ENCODE data around the gene TOX2. TPM values are rescaled to one million over a fixed set of nuclear protein-coding genes. Genes with fewer than 3 reads are reported as not detected.

The TOX2 gene
- total RNA-seq, 4 donors from 2014 or later = 0.40 to 3.0 (median 1.6) TPM

DNA sequence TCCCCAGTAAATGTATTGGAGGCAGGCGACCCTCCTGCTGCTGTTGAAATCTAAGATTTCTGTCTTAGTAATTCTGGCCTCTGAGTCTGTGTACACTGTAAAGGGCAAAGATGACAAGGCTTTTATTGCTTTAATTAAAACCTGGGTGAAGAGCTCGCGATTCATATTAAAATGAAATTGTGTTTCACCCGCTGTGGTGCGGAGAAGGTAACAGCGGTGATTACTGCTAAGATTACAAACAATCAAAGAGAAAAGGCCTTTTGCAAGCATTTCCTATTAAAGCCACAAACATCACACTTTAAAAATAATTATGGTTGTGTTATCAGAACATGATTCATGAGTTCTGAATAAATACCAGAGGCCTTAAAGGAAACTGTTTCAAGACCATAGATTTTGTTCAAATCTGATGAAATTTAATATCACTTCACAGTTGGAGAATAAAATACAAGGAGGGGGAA is 69.3 kb downstream of the TOX2 start:
- Histone ChIP-seq H3K9me3 (no peaks in the 10 kb centered on the region), H3K4me3 (no peak overlapping the region), H3K27me3 (no peaks in the 10 kb centered on the region), H3K4me1 (no peaks in the 10 kb centered on the region), H3K27ac (no peak overlapping the region), H3K36me3 (no peaks in the 10 kb centered on the region)
- TF ChIP-seq, protein P1, sequence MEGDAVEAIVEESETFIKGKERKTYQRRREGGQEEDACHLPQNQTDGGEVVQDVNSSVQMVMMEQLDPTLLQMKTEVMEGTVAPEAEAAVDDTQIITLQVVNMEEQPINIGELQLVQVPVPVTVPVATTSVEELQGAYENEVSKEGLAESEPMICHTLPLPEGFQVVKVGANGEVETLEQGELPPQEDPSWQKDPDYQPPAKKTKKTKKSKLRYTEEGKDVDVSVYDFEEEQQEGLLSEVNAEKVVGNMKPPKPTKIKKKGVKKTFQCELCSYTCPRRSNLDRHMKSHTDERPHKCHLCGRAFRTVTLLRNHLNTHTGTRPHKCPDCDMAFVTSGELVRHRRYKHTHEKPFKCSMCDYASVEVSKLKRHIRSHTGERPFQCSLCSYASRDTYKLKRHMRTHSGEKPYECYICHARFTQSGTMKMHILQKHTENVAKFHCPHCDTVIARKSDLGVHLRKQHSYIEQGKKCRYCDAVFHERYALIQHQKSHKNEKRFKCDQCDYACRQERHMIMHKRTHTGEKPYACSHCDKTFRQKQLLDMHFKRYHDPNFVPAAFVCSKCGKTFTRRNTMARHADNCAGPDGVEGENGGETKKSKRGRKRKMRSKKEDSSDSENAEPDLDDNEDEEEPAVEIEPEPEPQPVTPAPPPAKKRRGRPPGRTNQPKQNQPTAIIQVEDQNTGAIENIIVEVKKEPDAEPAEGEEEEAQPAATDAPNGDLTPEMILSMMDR (IDR thresholded peaks at IDR 0.05) = no peak
- TF ChIP-seq POLR2AphosphoS5 (IDR thresholded peaks at IDR 0.05) = no peak
- TF ChIP-seq POLR2A (IDR thresholded peaks at IDR 0.05) = no peak
- no peak for TF ChIP-seq EP300 (IDR thresholded peaks at IDR 0.05)
- no peak for DNase-seq (ENCODE audit: low spot score in 2 of 2)
- 76% methylated on average over 6 of the region's 6 CpGs for WGBS

DNA sequence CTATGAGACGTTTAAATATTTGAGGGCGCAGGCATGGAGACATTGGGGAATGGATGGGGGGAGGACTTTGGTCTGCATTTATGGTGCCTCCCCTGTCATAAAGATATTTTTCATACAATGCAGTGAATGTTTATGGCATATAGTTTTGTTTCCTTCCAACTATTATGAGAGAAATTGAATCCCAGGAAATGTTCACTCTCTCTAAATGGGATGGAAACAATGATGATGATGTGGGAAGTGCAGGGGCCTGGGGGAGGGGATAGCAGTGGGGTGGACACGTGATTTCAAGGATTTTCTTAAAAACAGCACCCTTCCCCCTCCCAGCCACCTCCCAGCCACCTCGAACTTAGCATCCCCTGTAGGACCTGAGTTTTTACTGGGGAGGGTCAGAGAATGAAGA is 69.9 kb downstream of the TOX2 start:
- TF ChIP-seq POLR2AphosphoS5 (IDR thresholded peaks at IDR 0.05) (no peak), EP300 (IDR thresholded peaks at IDR 0.05) (no peak), POLR2A (IDR thresholded peaks at IDR 0.05) (no peak)
- TF ChIP-seq, protein P1 (IDR thresholded peaks at IDR 0.05) = no peak
- Histone ChIP-seq H3K27ac (no peak overlapping the region), H3K36me3 (no peaks in the 10 kb centered on the region), H3K9me3 (no peaks in the 10 kb centered on the region), H3K4me1 (no peaks in the 10 kb centered on the region), H3K27me3 (no peaks in the 10 kb centered on the region), H3K4me3 (no peak overlapping the region)
- DNase-seq (ENCODE audit: low spot score in 2 of 2) = peak; percentile 7 to 24
- WGBS = 59% methylated on average over 4 of the region's 4 CpGs

DNA sequence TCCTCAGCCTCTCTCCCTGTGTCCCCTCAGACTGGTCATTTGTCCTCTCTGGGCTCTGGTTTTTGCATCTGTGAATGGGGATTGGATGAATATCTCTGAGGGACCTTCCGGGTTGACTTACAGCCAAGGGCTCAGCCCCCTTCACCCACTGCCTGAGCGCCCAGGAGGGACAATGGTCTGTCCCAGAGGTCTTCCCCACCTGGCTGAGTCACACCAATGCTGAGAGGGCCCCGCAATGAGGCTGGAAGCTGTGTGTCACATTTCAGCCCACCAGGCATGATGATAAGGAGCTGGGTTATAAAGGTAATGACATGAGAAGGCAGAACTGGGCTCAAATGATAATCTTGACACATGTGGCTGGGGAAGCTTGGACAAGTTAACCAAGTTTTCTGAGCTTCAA is 70.5 kb downstream of the TOX2 start:
- WGBS = 86% methylated on average over 3 of the region's 3 CpGs
- no peaks in the 10 kb centered on the region for H3K9me3 ChIP-seq
- no peak for TF ChIP-seq POLR2A (IDR thresholded peaks at IDR 0.05)
- no peaks in the 10 kb centered on the region for H3K4me1 ChIP-seq
- H3K27me3 ChIP-seq = no peaks in the 10 kb centered on the region
- no peak overlapping the region for H3K4me3 ChIP-seq
- H3K36me3 ChIP-seq = no peaks in the 10 kb centered on the region
- H3K27ac ChIP-seq = no peak overlapping the region
- DNase-seq (ENCODE audit: low spot score in 2 of 2) = peak; percentile 17 to 43

DNA sequence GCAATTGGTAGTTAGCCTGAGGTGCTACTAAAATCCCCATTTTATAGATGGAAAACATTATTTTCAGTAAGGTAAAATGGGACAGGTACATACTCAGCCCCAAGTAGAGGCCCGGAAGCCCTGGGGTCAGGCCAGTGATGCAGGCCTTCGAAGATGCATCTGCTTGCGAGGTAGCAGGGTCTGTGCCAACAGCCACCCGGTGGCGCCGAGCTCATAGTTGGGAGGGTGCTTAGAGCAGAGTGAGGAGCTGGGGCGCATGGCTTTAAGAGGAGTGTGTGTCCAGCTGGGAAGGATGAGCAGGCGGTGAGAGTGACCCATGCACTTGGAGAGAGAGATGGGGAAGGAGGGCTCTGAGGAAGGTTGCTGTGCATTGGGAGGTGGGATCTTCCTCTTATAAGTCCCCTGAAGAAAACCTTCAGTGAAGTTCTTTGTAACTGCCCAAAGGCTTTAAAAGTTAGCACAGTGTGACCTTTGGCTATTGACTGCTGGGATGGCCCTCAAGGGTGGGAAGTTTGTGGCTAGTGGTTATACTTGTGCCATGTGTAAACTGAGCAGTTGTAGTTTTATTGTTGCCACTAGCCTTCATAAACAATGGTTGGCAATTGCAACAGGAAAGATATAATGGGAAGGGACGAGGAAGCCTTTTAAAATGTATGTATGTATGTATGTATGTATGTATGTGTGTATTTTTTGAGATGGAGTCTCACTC is 71.1 kb downstream of the TOX2 start:
- TF ChIP-seq, protein P1 (IDR thresholded peaks at IDR 0.05) = no peak
- TF ChIP-seq EP300 (IDR thresholded peaks at IDR 0.05) (no peak), POLR2AphosphoS5 (IDR thresholded peaks at IDR 0.05) (no peak), POLR2A (IDR thresholded peaks at IDR 0.05) (no peak)
- Histone ChIP-seq H3K4me1 (no peaks in the 10 kb centered on the region), H3K4me3 (no peak overlapping the region), H3K27ac (no peak overlapping the region), H3K27me3 (no peaks in the 10 kb centered on the region), H3K36me3 (no peaks in the 10 kb centered on the region), H3K9me3 (no peaks in the 10 kb centered on the region)
- WGBS = 83% methylated on average over 9 of the region's 9 CpGs
- DNase-seq (ENCODE audit: low spot score in 2 of 2) = peak; percentile 45 to 78

DNA sequence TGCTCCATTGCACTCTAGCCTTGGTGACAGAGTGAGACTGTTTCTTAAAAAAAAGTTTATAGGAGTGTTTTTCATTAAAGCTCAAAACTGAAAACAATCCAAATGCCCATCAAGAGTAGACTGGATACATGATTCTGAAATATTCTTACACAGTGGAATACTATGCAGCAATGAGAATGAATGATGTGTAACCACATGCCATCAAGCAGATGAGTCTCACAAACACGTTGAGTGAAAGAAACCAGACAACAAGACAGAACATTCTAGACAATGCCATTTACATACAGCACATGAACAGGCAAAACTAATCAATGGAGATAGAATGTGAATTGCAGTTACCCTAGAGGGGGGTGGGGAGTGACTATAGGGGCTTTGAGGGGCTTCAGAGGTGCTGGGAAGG is 72.4 kb downstream of the TOX2 start:
- Histone ChIP-seq H3K27ac (no peak overlapping the region), H3K27me3 (no peaks in the 10 kb centered on the region), H3K9me3 (no peaks in the 10 kb centered on the region), H3K4me3 (no peak overlapping the region), H3K36me3 (no peaks in the 10 kb centered on the region), H3K4me1 (no peaks in the 10 kb centered on the region)
- WGBS = 48% methylated on average over 1 of the region's 1 CpG
- no peak for DNase-seq (ENCODE audit: low spot score in 2 of 2)
- no peak for TF ChIP-seq POLR2A (IDR thresholded peaks at IDR 0.05)

DNA sequence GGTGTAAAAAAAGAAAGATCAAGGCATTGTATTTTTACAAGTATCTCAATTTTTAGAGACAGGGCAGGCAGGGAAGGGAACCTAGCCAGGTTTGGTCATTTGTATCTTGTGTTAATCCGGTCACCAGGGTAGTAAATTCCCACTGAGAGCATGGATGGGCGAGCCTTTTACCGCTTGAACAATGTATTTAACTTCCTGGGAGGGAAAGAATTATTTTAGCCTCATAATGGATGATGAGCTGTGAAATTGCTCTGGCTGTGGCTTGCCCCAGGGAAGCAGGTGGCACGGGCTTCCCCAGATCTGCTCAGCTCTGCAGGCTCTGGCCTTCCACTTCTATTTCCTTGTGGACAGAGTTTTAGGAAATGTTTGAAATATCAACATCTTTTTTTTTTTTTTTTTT is 72.9 kb downstream of the TOX2 start:
- H3K9me3 ChIP-seq = no peaks in the 10 kb centered on the region
- TF ChIP-seq POLR2A (IDR thresholded peaks at IDR 0.05) (no peak), POLR2AphosphoS5 (IDR thresholded peaks at IDR 0.05) (no peak), EP300 (IDR thresholded peaks at IDR 0.05) (no peak)
- TF ChIP-seq, protein P1 (IDR thresholded peaks at IDR 0.05) = no peak
- H3K4me1 ChIP-seq = no peaks in the 10 kb centered on the region
- 27% methylated on average over 4 of the region's 4 CpGs for WGBS
- H3K36me3 ChIP-seq = no peaks in the 10 kb centered on the region
- H3K27me3 ChIP-seq = no peaks in the 10 kb centered on the region
- H3K27ac ChIP-seq = no peak overlapping the region
- H3K4me3 ChIP-seq = no peak overlapping the region
- DNase-seq (ENCODE audit: low spot score in 2 of 2) = peak; percentile 5 to 11
